NOMO-1 treated with DMSO at 0.1 percent for 48 hours (cell line): ENCODE results near the gene TRA2B.
"Not testable (repeated sequence)": the region's sequence is repeated elsewhere in the genome, so short reads cannot be mapped to it uniquely, and the experiment has no call there.

Experiments used
- DNase-seq: peaks from one replicate; lab custom pipeline; 2025; ENCODE audit not compliant: unreplicated experiment; lab: John Stamatoyannopoulos, UW

Gene TRA2B

GRCh38 chr3:185928496-185928895 lies 9.3 kb downstream of the TRA2B start:
- DNase-seq: peak; percentile 53

- no peak for DNase-seq
Observed at GRCh38 chr3:185927501-185928200, 10.2 kb downstream of the TRA2B start.

- no peak for DNase-seq
Observed at GRCh38 chr3:185926445-185926844, 11.4 kb downstream of the TRA2B start.

GRCh38 chr3:185925353-185925752 lies 12.5 kb downstream of the TRA2B start:
- no peak for DNase-seq

DNA sequence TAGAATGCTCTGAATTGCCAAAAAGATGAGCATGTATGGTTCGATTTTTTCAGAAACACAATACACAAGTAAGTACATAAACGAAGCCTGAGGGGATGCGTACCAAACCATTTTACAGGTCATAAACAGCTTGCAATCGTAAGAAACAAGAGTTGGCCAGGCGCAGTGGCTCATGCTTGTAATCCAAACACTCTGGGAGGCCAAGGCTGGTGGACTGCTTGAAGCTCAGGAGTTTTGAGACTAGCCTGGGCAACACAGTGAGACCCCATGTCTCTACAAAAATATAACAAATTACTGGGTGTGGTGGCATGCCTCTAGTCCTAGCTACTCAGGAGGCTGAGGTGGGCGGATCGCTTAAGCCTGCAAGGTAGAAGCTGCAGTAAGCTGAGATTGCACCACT lies 13.4 kb downstream of the TRA2B start:
- no peak for DNase-seq

- no peak for DNase-seq
Observed at GRCh38 chr3:185920184-185920583, 17.6 kb downstream of the TRA2B start.

DNA sequence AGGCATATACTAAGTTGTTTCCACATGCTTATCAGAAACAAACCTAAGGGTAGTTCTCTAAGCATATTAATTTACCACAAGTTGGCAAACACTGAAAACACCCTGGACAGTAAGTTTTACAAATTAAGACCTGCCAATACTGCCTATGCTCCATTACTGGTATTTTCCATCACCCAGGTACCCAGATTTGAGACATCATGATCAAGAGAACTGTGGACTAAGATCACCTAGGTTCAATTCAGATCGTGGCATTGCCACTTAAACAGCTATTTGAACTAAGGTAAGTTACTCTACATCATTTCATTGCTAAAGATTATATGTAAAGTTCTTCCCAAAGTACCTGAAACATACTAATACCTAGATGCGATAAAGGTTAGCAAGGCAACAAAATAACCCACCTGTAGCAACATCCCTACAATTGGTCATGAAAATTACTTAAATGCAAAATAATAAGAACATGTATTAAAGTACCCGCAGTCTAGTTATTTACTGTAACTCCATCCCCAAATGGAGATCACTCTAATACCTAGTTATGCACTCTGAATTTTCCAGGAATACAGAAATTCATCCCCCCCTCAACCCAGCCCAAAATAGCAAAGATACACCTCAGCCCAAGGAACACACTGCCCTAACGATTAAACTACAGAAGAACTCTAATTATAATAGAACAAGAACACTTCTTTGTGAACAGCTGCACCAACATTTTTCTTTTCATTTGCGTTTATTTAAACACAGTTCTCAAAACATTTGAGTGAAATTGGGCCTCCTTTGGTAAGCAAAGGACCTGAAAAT lies 21.6 kb downstream of the TRA2B start:
- no peak for DNase-seq

GRCh38 chr3:185915642-185916041 lies 22.2 kb downstream of the TRA2B start:
- DNase-seq: no peak

- DNase-seq: no peak
Observed at GRCh38 chr3:185914911-185915629, 22.7 kb downstream of the TRA2B start.

DNA sequence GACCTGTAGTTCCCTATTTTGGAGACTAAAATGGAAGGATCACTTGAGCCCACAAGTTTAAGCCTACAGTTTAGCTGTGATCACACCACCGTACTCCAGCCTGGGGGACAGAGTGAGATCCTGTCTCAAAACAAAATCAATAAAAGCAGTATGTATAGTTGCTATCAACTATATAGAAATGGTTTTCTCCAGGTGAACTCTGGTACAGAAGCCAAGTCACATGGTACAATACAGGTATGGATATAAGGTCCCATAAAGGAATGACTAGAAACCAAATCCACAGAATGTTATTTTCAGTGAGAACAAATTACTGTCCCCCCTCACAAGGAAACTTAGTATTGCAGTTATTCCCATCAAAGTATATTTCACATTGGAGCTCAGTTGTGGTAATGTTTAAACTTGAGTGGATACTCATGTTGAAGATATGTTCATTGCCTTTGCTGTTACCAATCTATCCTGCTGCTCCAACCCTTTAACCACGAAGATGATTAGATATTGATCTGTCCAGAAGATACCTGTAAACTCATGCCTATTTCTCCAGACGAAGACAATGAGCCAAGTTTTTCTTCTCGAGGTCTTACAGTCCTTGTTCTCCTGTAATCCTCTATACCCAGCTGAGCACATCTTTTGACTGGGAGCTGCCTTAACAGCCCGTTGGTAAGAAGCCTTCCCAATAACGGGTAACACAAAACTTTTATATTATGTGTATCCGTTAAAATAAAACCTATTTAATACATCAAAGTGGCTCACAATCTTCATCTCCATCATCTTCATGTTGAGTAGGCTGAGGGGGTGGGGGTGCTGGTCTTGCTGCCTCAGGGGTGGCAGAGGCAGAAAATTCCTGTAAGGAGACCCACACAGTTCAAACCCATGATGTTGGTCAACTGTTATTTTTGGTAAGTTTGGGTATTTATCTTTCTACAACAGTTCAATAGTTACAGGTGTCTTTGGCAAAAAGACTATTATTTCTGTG lies 24.6 kb downstream of the TRA2B start:
- no peak for DNase-seq

DNA sequence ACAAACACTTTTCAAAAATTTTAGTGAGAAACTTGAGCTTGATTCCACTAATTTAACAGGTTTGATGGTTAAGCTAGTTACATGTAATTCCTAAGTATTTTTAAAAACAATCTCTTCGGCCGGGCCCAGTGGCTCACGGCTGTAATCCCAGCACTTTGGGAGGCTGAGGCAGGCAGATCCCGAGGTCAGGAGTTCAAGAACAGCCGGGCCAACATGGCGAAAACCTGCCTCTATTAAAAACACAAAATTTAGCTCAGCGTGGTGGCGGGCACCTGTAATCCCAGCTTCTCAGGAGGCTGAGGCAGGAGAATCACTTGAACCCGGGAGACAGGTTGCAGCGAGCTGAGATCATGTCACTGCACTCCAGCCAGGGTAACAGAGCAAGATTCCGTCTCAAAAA lies 25.3 kb downstream of the TRA2B start:
- no peak for DNase-seq

- DNase-seq: not testable (repeated sequence)
Observed at GRCh38 chr3:185911076-185911448, 26.8 kb downstream of the TRA2B start.

- not testable (repeated sequence) for DNase-seq
Observed at GRCh38 chr3:185910322-185911075, 27.3 kb downstream of the TRA2B start.

DNA sequence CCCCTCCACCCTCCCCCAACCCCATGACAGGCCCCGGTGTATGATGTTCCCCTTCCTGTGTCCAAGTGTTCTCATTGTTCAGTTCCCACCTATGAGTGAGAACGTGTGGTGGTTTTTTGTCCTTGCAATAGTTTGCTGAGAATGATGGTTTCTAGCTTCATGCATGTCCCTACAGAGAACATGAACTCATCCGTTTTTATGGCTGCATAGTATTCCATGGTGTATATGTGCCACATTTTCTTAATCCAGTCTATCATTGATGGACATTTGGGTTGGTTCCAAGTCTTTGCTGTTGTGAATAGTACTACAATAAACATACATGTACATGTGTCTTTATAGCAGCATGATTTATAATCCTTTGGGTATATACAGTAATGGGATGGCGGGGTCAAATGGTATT lies 27.9 kb downstream of the TRA2B start:
- not testable (repeated sequence) for DNase-seq

GRCh38 chr3:185900228-185900627 lies 37.6 kb downstream of the TRA2B start:
- DNase-seq: peak; percentile 24

- DNase-seq: no peak
Observed at GRCh38 chr3:185896636-185897035, 41.2 kb downstream of the TRA2B start.

DNA sequence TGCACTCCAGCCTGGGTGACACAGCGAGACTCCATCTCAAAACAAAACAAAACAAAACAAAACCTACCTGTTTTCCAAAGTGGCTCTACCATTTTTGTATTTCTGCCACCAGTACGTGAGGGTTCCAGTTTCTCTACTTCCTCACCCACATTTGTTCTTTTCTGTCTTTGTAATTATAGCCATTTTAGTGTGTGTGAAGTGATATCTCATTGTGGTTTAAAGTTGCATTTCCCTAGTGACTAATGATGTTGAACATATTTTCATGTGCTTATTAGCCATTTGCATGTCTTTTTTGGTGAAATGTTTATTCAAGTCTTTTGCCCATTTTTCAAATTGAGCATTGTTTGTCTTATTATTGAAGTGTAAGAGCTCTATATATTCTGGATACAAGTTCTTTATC lies 50.7 kb downstream of the TRA2B start:
- peak; percentile 18 for DNase-seq

DNA sequence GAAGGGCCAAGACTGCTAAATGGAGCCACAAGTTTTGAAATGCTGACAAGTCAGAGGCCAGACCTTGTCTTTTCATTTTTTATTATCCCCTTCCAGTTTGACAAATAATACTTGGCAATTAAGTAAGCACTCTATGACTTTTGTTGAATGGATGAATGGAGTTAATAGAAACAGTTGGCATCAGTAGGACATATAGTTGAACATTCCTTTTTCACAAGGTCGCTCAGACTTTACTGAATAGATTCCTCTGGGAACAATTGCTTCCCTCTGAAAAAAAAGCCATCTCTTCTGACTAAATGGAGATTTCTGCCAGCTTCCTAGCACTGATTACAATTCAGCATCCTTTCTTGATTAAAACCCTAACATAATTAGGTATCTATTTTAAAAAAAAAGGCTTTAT lies 53.2 kb downstream of the TRA2B start:
- DNase-seq: no peak

- no peak for DNase-seq
Observed at GRCh38 chr3:185881926-185882325, 55.9 kb downstream of the TRA2B start.

DNA sequence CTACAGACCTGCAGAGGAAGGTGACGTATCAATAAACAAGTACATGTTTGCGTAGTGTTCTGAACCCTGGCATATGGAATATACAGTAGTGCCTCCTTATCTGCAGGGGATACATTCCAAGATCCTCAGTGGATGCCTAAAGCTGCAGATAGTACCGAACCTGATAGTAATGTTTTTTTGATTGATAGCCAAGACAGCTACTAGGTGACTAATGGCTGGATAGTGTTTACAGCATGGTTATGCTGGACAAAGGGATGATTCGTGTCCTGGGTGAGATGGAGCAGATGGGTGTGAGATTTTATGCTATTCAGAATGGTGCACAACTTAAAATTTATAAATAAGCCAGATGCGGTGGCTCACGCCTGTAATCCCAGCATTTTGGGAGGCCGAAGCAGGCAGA lies 57.2 kb downstream of the TRA2B start:
- DNase-seq: no peak
